Measurements from ENCODE around the gene ADGRL3. TPM values are rescaled to one million over a fixed set of nuclear protein-coding genes. Genes with fewer than 3 reads are reported as not detected.
A peak's percentile ranks its signal among the peaks of the same experiment; 100 is the strongest.

Gene ADGRL3
- total RNA-seq, 3 donors from 2014 or later = 4.3 to 10.8 (median 4.3) TPM

DNA sequence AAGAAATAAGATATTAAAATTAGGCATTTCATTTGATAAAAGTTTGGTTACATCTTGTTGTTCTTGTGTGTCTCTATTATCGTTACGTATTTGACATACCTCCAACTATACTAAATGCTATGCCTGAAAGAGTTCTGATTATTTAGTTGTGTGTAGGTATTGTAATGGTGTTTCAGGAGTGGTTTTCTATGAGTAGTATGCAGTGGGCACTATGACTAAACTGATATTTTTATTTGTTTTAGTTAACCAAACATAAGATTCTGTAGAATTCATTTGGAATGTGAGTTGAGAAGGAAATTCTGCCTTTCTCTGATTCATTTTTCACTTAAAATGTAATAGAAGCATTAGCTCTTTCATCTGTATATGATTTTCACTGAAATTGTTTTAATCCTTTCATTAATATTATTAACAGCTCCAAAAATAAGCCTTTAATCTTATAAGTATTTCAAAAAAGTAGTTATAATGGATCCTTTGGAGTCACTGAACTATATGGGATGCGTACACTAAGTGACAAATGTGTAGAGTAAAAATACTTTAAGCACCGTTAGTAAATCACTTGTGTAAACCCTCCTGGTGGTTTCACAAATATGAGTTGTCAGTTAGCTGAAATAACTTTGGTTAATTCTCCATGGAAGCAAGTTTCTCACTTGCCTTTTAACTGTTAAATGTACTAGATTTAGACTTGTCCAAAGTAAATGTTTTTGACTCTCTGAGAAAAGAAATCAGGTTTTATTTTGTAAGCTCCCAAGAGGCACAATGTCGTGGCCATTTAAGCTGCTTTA, 388.7 kb downstream of the ADGRL3 start:
- no peak for ATAC-seq
- DNase-seq = no peak
- intact Hi-C loops (cut with DNase I, micrococcal nuclease) = no loop called here
- H3K9me3 ChIP-seq = no peaks in the 10 kb centered on the region
- H3K4me1 ChIP-seq (ENCODE audit: low read depth) = no peaks in the 10 kb centered on the region
- no peaks in the 10 kb centered on the region for H3K36me3 ChIP-seq (ENCODE audit: low read depth)
- no peak overlapping the region for H3K4me3 ChIP-seq
- TF ChIP-seq, protein P1, sequence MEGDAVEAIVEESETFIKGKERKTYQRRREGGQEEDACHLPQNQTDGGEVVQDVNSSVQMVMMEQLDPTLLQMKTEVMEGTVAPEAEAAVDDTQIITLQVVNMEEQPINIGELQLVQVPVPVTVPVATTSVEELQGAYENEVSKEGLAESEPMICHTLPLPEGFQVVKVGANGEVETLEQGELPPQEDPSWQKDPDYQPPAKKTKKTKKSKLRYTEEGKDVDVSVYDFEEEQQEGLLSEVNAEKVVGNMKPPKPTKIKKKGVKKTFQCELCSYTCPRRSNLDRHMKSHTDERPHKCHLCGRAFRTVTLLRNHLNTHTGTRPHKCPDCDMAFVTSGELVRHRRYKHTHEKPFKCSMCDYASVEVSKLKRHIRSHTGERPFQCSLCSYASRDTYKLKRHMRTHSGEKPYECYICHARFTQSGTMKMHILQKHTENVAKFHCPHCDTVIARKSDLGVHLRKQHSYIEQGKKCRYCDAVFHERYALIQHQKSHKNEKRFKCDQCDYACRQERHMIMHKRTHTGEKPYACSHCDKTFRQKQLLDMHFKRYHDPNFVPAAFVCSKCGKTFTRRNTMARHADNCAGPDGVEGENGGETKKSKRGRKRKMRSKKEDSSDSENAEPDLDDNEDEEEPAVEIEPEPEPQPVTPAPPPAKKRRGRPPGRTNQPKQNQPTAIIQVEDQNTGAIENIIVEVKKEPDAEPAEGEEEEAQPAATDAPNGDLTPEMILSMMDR (IDR thresholded peaks at IDR 0.05) = no peak

DNA sequence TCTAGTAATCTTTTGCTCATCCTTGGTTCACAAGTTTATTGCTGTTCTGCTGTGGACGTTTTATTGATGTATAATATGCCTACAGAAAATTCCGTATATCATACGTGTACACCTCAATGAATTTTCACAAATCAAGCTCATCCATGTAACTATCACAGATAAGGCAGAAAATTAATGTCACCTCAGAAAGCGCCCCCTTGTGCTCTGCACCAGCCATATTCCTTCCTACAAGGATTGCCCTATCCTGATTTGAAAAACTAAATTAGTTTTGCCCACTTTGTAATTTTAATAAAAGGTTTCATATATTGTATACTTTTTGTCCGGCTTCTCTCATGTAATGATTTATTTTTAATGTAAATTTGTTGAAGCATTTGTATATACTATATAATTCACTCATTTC, 390.8 kb downstream of the ADGRL3 start:
- Histone ChIP-seq H3K4me1 (ENCODE audit: low read depth) (no peaks in the 10 kb centered on the region), H3K9me3 (no peaks in the 10 kb centered on the region), H3K4me3 (no peak overlapping the region), H3K36me3 (ENCODE audit: low read depth) (no peaks in the 10 kb centered on the region)
- ATAC-seq (no peak), DNase-seq (peak in 1 of 3 donors; percentile 27)
- intact Hi-C loops (cut with DNase I, micrococcal nuclease) = no loop called here
- TF ChIP-seq, protein P1 (IDR thresholded peaks at IDR 0.05) = no peak

DNA sequence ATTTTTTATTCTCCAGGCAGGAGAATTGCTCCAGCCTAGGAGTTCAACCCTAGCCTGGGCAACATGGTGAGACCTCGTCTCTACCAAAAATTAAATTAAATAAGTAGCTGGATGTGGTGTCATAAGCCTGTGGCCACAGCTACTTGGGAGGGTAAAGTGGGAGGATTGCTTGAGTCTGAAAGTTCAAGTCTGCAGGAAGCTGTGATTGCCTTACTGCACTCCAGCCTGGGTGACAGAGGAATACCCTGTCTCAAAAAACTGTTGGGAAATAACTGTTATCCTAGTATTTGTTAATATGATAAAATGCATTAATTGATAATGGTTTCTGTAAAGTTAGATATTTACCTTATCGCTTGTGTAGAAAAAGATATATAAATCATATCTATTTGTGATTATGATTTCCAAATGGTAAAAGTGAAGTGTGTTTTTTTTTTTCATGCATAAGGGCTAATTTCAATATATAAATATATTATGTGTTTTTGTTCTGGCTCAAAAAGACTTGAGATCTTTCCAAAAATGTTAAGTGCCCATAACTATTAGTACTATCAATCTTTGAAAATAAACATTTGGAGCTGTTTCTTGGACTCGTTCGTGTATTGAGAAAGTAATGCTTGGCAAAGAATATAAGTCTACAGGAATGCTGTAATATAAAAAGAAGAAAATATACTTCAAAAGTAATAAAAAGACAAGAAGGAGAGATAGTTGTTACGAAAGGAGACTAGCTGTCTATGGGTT, 396.6 kb downstream of the ADGRL3 start:
- ATAC-seq (no peak), DNase-seq (no peak)
- intact Hi-C loops (cut with DNase I, micrococcal nuclease) = no loop called here

DNA sequence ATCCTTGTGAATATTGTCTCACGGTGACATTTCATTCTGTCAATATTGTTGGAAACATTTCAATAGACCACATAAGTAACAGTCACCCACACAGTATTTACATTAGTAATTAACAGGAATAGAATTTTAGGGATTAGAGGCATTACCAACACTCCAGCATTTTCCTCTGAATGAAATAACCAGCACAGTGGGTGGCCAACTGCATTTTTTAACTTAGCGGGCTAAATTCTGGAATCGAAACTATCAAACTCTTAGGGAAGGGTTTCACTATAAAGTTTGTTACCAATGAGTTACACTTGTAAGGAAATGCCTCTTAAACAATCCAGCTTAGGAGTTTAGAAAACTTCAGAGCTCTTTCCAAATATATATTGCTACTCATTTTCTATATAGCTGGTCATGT, 403.0 kb downstream of the ADGRL3 start:
- H3K4me3 ChIP-seq = no peak overlapping the region
- DNase-seq (no peak), ATAC-seq (no peak)
- TF ChIP-seq, protein P1 (IDR thresholded peaks at IDR 0.05) = no peak
- intact Hi-C loops (cut with DNase I, micrococcal nuclease) = no loop called here
- H3K36me3 ChIP-seq (ENCODE audit: low read depth) = no peaks in the 10 kb centered on the region
- H3K4me1 ChIP-seq (ENCODE audit: low read depth) = no peaks in the 10 kb centered on the region
- no peaks in the 10 kb centered on the region for H3K9me3 ChIP-seq

More for the DNA sequence above, 396.6 kb downstream of the ADGRL3 start:
- Histone ChIP-seq H3K36me3 (ENCODE audit: low read depth) (no peaks in the 10 kb centered on the region), H3K4me3 (no peak overlapping the region), H3K9me3 (no peaks in the 10 kb centered on the region), H3K4me1 (ENCODE audit: low read depth) (no peaks in the 10 kb centered on the region)
- TF ChIP-seq, protein P1 (IDR thresholded peaks at IDR 0.05) = no peak

DNA sequence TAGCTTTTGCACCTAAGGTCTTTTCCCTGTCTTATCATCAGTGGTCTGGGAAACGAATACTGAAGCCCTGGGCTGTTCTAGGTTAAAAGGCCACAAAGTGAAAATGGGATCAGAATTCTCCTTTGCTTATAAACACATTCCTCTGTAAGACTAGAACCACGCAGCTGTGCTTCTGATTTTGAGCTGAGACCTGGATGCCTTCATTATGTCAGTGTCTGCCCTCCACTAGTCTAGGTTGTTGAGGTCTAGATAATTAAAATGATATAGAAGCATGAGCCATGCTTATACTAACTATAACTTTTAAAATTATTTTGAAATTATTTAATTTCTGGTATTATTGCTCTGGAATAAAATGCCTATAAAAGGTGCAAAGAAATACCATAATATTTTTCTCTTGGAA, 403.9 kb downstream of the ADGRL3 start:
- H3K4me3 ChIP-seq = no peak overlapping the region
- intact Hi-C loops (cut with DNase I, micrococcal nuclease) = no loop called here
- no peaks in the 10 kb centered on the region for H3K4me1 ChIP-seq (ENCODE audit: low read depth)
- no peak for DNase-seq
- no peaks in the 10 kb centered on the region for H3K36me3 ChIP-seq (ENCODE audit: low read depth)
- no peak for ATAC-seq
- TF ChIP-seq, protein P1 (IDR thresholded peaks at IDR 0.05) = no peak
- no peaks in the 10 kb centered on the region for H3K9me3 ChIP-seq
